GM19468 (cell line): ENCODE data around the gene TRPM2.
"Not testable (repeated sequence)": the region's sequence is repeated elsewhere in the genome, so short reads cannot be mapped to it uniquely, and the experiment has no call there.

Experiments used
- ATAC-seq: cut with Tn5 transposase; IDR thresholded peaks from one replicate; pipeline ENCODE4 v1.9.1; 2021; ENCODE audit warnings: mild to moderate bottlenecking, moderate library complexity, moderate number of reproducible peaks; ENCODE audit not compliant: unreplicated experiment; ENCODE audit errors: extremely low read depth

Gene TRPM2

GRCh38 chr21:44389335-44389734 lies 35.9 kb downstream of the TRPM2 start:
- no peak for ATAC-seq

DNA sequence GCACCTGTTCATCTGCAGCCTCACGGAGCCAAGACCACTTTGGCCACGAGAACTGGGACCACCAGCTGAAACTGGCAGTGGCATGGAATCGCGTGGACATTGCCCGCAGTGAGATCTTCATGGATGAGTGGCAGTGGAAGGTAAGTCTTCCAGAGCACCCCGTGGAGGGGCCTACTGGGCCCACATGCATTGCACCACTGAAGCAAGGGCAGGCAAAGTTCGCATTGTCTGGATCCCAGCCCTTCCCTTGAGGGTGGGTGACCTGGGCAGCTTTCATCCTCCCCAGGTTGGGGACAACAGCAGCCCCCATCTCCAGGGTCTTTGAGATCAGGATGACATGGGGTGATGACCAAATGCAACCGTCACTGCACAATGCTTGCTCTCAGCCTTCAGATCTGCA lies 37.5 kb downstream of the TRPM2 start:
- ATAC-seq, result no peak

DNA sequence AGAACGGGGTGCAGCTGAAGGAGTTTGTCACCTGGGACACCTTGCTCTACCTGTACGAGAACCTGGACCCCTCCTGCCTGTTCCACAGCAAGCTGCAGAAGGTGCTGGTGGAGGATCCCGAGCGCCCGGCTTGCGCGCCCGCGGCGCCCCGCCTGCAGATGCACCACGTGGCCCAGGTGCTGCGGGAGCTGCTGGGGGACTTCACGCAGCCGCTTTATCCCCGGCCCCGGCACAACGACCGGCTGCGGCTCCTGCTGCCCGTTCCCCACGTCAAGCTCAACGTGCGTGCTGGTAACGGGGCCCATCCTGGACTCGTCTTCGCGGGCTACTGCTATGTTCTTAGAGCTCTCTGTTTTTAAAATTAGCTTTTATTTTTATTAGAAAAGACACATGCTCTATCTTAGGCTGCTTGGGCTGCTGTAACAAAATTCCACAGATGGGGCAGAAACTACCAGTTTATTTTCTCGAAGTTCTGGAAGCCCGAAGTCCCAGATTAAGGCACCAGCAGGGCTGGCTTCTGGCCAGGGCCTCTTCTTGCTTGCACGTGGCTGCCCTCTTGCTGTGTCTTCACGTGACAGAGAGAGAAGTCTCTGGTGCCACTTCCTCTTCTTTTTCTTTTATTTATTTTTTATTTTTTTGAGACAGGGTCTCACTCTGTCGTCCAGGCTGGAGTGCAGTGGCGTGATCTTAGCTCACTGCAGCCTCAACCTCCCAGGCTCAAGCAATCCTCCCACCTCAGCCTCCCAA lies 38.1 kb downstream of the TRPM2 start:
- ATAC-seq, result no peak

GRCh38 chr21:44392185-44392584 lies 38.8 kb downstream of the TRPM2 start:
- no peak for ATAC-seq

DNA sequence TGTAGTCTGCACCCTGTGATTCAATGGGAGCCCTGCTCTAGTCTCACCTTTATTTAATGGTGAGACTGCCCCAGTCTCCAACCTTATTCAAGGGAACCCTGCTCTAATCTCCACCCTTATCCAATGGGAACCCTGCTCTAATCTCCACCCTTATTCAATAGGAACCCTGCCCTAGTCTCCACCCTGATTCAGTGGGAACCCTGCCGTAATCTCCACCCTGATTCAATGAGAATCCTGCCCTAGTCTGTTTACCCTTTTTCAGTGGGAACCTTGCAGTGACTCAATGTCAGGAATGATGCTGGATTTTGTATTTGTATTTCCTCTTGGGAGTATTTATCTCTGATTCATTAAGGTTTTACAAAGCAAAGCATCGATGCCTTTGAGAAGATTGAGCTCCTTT lies 39.5 kb downstream of the TRPM2 start:
- ATAC-seq, result no peak

GRCh38 chr21:44394733-44395132 lies 41.3 kb downstream of the TRPM2 start:
- no peak for ATAC-seq

- no peak for ATAC-seq
These were observed 41.8 kb downstream of the TRPM2 start for GRCh38 chr21:44395260-44395659.

GRCh38 chr21:44396803-44397202 lies 43.4 kb downstream of the TRPM2 start:
- not testable (repeated sequence) for ATAC-seq

- ATAC-seq, result no peak
These were observed 44.1 kb downstream of the TRPM2 start for GRCh38 chr21:44397431-44398031.

- ATAC-seq, result no peak
These were observed 45.1 kb downstream of the TRPM2 start for GRCh38 chr21:44398499-44398898.

GRCh38 chr21:44399151-44399954 lies 45.9 kb downstream of the TRPM2 start:
- ATAC-seq, result no peak

DNA sequence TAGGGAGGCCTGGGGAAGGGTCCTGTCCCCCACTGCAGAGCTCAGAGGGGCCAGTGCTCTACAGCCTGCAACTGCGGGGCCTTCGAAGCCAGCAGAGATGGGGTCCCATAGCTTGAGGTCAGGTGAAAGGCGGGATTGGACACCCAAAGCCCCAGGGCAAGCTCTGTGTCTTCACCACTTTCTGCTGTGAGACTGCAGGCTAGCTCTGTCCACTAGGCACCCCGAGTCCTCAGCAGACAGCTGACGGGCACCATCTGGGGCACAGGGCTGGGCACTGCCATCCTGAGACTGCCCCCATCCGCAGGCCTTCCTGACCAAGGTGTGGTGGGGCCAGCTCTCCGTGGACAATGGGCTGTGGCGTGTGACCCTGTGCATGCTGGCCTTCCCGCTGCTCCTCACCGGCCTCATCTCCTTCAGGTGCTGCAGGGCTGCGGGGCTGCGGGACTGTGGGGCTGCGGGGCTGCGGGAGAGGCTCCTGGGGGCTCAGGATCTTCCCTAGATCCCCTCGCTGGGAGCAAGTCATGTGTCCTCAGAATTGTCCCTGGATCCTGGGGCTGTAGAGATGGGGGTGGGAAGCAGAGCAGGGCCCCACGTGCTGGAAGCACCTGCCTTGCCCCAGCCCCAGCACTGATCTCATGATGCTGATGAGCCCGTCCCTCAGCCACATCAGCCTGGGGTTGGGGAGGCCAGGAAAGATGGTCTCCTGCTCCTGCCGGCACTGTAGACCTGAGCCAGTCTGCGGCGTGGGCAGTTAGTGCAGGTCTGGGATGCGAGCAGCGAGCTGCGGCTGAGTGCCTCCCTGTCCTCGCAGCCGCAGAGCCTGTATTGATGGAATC lies 46.8 kb downstream of the TRPM2 start:
- no peak for ATAC-seq

DNA sequence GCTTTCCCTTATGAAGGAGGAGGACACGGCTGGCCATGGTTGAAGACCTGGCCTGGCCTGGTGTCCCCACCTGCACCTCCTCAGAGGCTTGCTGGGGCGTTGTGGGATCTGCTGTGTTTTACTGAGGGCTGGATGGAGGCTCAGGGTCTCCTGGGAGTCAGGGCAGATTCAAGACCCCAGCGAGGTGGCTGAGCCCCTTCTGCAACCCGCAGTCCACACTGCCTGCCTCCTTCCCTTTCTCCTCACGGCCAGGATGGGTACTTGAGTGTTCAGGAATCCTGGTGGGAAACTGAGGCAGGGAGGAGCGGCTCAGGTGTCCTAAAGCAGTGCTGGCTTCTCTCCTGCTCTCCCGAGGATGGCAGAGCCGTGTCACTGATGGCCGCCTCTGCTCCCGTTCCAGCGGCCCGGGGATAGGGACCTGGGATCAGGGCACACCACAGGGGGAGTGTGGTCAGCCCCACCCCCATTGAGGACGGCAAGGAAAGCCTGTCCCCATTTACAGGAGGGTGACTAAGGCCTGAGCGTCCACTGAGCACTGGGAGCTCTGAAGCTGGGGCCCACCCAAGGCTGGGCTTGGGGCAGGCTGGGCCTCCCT lies 47.5 kb downstream of the TRPM2 start:
- ATAC-seq, result no peak

GRCh38 chr21:44401386-44402160 lies 48.2 kb downstream of the TRPM2 start:
- ATAC-seq, result no peak

DNA sequence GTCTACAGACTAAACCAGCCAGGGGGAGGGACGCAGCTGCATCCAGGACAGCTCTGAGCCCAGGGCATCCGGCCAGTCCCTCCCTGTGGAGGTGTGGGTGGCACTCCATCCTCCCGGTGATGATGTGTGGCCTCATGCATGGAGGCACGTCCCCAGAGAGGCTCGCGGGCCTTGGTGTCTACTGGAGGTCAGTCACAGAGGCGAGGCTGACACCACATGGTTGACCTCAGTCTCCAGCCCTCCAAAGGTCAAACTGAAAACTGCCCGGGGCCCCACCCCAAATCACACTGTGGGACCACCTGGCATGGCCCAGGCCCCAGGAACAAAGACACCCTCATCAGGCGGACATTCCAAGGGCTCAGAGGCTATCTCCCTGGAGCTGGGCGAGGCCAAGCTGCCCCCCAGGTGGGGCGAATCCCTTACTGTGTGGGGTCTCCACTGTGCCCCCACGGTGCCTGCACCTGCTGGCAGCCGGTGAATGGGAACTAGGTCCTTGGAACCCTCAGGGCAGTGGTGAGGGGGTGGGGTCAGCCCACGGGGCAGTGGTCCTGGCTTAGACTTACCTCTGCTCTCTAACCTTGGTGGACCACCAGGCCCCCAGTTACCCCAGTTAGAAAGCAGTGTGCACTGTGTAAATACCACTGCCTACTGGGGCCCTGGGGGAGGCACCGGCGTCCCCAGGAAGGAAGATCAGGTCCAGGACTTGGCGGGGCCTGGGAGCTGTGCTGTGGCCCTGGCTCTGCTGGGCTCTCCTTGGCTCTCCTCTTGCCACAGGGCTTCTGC lies 49.1 kb downstream of the TRPM2 start:
- no peak for ATAC-seq

DNA sequence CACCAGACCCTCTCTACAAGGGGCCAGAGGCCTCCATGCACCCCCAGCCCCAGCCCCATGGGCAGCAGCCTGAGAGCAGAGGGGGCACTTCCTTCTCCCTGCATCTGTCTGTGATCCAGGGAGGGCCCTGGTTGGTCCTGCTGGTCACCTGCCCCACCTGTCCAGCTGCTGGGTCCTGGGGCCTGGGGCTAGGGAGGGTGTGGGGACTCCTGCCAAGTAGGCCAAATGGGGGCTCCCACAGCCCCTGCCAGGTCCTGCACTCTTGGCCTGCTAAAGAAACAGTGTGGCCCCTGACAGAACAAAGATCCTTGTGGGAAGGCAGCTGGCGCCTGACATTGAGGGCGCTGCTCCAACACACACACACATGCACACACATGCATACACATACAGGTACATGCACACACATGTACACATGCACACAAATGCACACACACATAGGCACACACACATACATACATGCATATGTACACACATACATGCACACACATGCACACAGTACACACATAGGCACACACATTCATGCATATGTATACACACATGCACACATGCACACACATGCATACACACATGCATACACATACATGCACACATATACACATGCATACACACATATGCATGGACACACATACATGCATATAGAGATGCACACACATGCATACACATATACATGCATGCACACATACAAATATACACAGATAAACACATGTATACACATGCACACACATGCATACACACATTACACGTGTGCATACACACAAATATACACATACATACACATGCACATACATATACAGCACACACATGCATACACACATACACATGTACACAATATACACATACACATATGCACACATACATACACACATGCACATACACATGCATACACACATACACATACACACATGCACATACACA lies 49.9 kb downstream of the TRPM2 start:
- no peak for ATAC-seq

GRCh38 chr21:44404482-44404881 lies 51.1 kb downstream of the TRPM2 start:
- not testable (repeated sequence) for ATAC-seq
